HG03520 (cell line): ENCODE measurements around the gene CCM2.
"Not testable (repeated sequence)": the region's sequence is repeated elsewhere in the genome, so short reads cannot be mapped to it uniquely, and the experiment has no call there.

ENCODE experiments used
- ATAC-seq: cut with Tn5 transposase; IDR thresholded peaks from one replicate; pipeline ENCODE4 v1.9.1; 2021; ENCODE audit warnings: mild to moderate bottlenecking, moderate library complexity; ENCODE audit not compliant: unreplicated experiment

Gene CCM2

DNA sequence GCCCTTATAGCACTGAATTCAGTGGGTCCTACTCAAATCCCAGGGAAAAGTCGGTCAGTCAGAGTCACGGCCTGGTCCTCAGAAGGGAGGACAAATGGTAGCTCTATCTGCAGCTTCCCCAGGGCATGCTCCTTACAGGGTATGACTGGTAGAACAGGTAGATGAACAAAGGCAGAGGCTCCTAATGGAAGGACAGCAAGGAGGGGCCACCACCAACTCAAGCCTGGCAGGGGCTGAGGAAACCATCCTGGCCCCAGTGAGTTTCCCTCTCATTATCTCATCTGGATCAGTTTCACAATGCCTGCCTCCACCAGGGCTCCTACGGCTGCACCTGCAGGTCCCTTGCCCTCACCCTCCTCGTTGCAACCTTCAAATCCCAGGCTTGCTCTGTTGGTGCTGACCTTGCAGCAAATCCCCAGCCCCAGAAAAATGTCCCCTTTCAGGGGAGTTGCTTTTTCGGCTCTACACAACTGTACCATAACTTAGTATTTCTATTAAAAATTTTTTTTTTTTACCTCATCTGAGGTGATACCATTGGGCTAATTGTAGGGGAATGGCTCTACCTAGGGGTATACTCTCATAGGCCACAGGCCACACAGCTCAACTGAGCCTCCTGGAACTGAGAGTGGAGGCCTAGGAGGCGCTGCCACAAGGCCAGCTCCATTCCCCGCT lies 18.8 kb upstream of the CCM2 start:
- no peak for ATAC-seq

DNA sequence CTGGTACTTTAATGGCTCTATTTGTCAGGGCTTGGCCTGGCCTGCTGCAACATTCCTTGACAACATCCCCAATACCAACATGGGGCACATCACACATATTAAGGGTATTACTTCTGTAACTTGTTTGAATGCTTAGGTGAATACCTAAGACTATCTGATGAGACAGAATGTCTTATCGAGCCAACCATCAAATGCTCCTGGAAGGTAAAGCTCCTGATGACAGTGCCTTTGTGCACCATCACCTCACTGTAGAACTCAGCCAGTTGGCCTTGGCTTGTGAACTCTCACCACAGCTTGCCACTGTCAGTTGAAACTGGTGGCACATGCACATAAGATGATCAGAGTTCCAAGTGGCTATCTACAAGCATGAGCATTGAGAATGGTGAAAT lies 17.5 kb upstream of the CCM2 start:
- no peak for ATAC-seq

DNA sequence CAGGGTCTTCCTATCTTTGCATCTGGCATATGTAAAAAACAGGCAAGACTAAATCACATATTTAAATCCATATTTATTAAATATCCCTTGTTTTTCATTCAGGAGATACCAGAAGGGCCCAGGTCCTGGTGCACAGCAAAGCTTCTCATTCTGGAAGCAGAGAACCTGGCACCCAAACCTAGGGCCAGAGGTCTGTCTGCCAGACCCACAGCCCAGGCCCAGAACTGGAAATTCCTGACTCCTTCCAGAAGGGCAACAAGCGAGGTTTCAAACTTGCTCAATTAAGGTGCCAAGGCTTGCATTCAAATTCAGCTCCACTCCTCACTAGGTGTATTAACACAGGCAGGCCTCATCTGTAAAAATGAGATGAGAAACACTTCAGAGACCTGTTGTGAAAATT lies 17.0 kb upstream of the CCM2 start:
- no peak for ATAC-seq

- ATAC-seq = no peak
Measured at GRCh38 chr7:44983742-44984477, 16.1 kb upstream of the CCM2 start.

GRCh38 chr7:44984478-44984758 lies 15.6 kb upstream of the CCM2 start:
- no peak for ATAC-seq

GRCh38 chr7:44985033-44985695 lies 14.8 kb upstream of the CCM2 start:
- no peak for ATAC-seq

GRCh38 chr7:44985900-44986217 lies 14.1 kb upstream of the CCM2 start:
- no peak for ATAC-seq

DNA sequence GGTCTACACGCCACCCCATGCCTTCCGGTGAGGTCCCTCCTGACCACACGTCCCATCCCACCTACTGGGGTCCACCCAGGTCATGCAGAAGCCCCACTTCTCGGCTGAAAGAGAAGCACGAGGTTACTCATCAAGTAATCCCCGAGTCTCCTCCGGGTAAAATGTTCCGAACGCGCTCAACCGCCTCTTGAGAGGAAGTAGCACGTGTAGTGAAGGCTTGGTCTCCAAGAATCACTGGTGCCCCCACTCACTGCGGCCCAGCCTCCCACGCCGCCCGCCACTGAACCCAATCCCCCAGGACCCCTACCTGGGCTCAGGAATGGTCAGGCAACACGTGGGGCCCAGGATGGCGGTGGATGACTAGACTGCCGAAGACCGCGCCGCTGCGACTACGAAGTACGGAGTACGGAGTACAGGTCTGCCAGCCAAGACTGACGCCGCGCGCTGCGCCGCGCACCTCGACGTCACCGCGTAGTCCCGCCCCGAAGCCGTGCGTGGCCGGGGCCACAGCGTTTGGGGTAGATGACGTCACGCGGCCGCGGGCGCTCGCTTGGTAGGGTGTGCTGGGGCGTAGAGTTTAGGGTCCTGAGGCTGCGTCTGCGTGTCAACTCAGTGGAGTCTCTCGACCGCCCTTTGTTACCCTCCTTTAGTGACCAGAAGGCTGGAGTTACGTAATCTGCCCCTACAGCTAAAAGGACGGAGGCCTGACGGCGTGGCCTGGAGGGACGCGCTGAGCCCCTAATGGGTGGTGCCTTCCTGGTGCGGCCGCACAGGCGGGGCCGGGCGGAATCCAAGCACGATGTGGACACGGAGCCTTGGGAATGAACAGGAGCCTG lies 13.6 kb upstream of the CCM2 start:
- ATAC-seq = peak; percentile 97

DNA sequence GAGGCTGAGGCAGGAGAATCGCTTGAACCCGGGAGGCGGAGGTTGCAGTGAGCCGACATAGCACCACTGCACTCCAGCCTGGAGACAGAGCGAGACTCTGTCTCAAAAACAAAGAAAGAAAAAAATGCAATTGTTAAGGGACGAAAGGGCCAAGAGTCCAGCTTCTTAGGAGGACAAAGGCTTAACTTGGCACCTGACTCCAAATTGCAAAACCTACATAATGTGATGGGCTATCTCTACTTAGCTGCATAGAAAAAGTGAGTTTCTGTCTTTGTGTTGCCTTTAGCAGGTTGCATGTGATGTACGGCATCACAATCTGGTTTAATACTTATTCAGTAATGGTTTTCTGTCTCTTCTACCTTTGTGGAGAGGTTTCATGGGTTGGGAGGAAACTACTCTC lies 12.5 kb upstream of the CCM2 start:
- ATAC-seq = no peak

GRCh38 chr7:44987996-44988395 lies 12.0 kb upstream of the CCM2 start:
- no peak for ATAC-seq

DNA sequence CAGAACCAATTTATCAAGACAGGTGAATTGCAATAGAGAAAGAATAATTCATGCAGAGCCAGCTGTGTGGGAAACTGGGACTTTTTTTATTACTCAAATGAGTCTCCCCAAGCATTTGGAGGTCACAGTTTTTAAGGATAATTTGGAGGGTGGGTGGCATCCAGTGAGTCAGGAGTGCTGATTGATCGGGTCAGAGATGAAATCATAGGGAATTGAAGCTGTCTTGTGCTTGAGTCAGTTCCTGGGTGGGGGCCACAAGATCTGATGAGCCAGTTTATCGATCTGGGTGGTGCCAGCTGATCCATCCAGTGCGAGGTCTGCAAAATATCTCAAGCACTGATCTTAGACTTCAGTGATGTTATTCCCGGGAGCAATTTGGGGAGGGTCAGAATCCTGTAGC lies 11.3 kb upstream of the CCM2 start:
- ATAC-seq = no peak

DNA sequence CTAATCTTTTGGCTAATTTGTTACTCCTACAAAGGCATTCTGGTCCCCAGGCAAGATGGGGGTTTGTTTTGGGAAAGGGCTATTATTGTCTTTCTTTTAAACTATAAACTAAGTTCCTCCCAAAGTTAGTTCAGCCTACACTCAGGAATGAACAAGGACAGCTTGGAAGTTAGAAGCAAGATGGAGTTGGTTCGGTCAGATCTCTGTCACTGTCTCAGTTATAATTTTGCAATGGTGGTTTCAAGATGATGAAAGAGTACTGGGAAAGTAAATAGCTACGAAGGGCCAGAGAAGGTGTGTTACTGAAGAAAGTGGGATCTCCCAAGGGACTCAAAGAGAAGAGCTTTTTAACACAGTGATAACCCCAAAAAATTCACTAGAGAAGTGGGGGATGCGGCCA lies 10.9 kb upstream of the CCM2 start:
- no peak for ATAC-seq

DNA sequence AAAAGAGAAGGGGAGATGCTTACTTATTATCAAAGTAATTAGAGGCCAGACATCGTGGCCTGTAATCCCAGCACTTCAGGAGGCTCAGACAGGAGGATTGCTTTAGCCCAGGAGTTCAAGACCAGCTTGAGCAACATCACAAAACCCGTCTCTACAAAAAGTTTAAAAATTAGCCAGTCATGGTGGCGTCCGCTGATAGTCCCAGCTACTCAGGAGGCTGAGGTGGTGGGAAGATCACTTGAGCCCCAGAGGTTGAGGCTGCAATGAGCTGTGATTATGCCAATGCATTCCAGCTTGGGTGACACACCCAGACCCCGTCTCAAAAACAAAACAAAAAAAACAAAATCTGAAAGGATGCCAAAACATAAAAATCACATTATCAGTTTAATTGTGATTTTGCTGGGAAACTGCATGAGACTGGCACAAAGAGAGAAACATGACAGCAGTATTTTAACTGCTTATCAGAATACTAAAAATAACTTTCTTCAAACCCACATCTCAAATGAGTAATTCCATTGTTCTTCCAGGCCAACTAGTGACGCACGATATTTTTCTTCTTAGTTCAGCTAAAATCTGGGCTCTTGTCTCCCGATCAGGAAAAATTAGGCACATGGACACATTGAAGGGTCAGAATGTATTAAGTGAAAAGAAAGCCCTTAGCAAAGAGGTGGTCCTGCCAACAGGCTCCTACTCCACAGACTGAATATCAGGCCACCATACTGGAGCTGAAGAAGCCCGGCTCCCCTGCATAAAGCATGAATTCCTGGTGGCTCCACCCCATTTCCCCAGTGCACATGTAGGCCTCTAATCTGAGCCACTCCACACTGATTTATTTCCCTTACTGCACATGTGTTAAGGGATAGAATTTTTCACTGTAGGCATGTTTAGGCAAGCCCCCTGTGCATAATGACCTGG lies 9.6 kb upstream of the CCM2 start:
- no peak for ATAC-seq

DNA sequence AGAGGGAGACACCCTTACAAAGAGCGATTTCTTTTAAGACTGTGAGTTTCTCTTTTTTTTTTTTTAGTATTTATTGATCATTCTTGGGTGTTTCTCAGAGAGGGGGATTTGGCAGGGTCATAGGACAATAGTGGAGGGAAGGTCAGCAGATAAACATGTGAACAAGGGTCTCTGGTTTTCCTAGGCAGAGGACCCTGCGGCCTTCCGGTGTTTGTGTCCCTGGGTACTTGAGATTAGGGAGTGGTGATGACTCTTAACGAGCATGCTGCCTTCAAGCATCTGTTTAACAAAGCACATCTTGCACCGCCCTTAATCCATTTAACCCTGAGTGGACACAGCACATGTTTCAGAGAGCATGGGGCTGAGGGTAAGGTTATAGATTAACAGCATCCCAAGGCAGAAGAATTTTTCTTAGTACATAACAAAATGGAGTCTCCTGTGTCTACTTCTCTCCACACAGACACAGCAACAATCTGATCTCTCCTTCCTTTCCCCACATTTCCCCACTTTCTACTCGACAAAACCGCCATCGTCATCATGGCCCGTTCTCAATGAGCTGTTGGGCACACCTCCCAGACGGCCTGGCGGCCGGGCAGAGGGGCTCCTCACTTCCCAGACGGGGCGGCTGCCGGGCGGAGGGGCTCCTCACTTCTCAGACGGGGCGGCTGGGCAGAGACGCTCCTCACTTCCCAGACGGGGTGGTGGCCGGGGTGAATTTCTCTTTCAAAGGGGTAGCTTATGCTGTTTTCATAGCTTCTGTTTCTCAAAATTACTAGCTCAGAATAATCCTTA lies 7.8 kb upstream of the CCM2 start:
- not testable (repeated sequence) for ATAC-seq

GRCh38 chr7:44994877-44995554 lies 5.0 kb upstream of the CCM2 start:
- ATAC-seq = no peak

- no peak for ATAC-seq
Measured at GRCh38 chr7:44995555-44996493, 4.2 kb upstream of the CCM2 start.

DNA sequence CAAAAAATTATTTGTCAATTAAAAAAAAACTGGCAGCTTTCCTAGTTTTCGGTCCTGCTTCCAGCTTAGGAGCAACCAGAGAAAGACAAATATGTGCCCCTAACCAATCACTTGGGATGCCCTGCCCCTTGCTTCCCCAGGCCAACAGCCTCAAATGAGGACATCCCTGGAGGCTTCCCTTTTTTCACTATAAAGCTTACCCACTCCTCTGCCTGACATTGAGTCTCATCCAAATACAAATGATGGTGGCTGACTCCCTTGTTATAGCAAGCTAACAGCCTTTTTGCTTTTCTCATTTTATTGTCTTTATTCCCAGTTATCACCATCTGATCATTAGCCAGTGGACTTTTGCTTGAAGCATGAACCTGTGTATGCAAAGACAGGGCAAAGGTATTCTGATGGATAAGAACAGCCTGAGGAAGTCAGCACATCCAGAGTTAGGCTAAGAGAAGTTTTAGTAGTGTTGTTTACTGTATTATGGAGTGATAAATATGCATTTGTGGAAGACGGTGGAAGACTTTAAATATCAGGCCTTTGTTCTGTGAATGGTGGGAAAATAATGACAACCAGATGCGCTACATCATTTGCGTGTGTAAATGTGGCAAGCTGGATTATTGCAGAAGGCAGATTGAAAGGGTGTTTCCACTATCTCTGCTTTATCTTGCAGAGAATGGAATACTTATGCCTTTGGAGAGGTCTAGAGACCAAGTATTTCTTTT lies 1.7 kb upstream of the CCM2 start:
- no peak for ATAC-seq
